GM10266 (cell line): ENCODE measurements around the gene NES.
A peak's percentile ranks its signal among the peaks of the same experiment; 100 is the strongest.

Experiments used
- DNase-seq: peaks from one replicate; pipeline ENCODE4 v3.0.0; 2012; ENCODE audit errors: extremely low spot score
- CTCF ChIP-seq: IDR thresholded peaks from 2 replicates; pipeline ENCODE4 v1.5.1; 2012; ENCODE audit warnings: mild to moderate bottlenecking, low read depth; ENCODE audit not compliant: control insufficient read depth, insufficient read depth; ENCODE audit errors: missing control alignments

Gene NES

GRCh38 chr1:156659988-156660751 lies 17.0 kb downstream of the NES start:
- TF ChIP-seq CTCF: peak; percentile 100
- DNase-seq: peak; percentile 97

GRCh38 chr1:156659661-156659987 lies 17.6 kb downstream of the NES start:
- TF ChIP-seq CTCF: no peak

GRCh38 chr1:156658945-156659574 lies 18.1 kb downstream of the NES start:
- no peak for TF ChIP-seq CTCF
- no peak for DNase-seq

More at GRCh38 chr1:156659661-156659987, 17.6 kb downstream of the NES start:
- DNase-seq: no peak

GRCh38 chr1:156658496-156658895 lies 18.7 kb downstream of the NES start:
- DNase-seq: no peak
- no peak for TF ChIP-seq CTCF

GRCh38 chr1:156657741-156658319 lies 19.4 kb downstream of the NES start:
- no peak for DNase-seq
- TF ChIP-seq CTCF: no peak

GRCh38 chr1:156656806-156657740 lies 20.1 kb downstream of the NES start:
- TF ChIP-seq CTCF: peak; percentile 97
- peak; percentile 79 for DNase-seq
